ENCODE data around the gene ATP5F1C. TPM values are rescaled to one million over a fixed set of nuclear protein-coding genes. Genes with fewer than 3 reads are reported as not detected.
"Not testable (repeated sequence)": the region's sequence is repeated elsewhere in the genome, so short reads cannot be mapped to it uniquely, and the experiment has no call there.

Gene ATP5F1C
- polyA plus RNA-seq, 3 donors, result 364 to 413 (median 400) TPM

- no peak for DNase-seq
These were observed 13.9 kb upstream of the ATP5F1C start for GRCh38 chr10:7773845-7774801.

- no peak for DNase-seq
These were observed 11.2 kb upstream of the ATP5F1C start for GRCh38 chr10:7776777-7777176.

GRCh38 chr10:7782194-7782593 lies 5.8 kb upstream of the ATP5F1C start:
- DNase-seq, result not testable (repeated sequence)

GRCh38 chr10:7786430-7786829 lies 1.5 kb upstream of the ATP5F1C start:
- no peak for DNase-seq

- DNase-seq, result no peak
These were observed 674 bp upstream of the ATP5F1C start for GRCh38 chr10:7787150-7787856.

- DNase-seq, result peak; percentile 48
These were observed 786 bp downstream of the ATP5F1C start for GRCh38 chr10:7788639-7789286.

- no peak for DNase-seq
These were observed 1.4 kb downstream of the ATP5F1C start for GRCh38 chr10:7789390-7789789.

GRCh38 chr10:7792541-7792940 lies 4.6 kb downstream of the ATP5F1C start:
- no peak for DNase-seq

- no peak for DNase-seq
These were observed 6.5 kb downstream of the ATP5F1C start for GRCh38 chr10:7794251-7795026.

- no peak for DNase-seq
These were observed 7.6 kb downstream of the ATP5F1C start for GRCh38 chr10:7795605-7796004.

- DNase-seq, result no peak
These were observed 9.6 kb downstream of the ATP5F1C start for GRCh38 chr10:7797582-7797981.

GRCh38 chr10:7802606-7803005 lies 14.6 kb downstream of the ATP5F1C start:
- DNase-seq, result no peak

GRCh38 chr10:7804216-7804615 lies 16.2 kb downstream of the ATP5F1C start:
- no peak for DNase-seq

- DNase-seq, result no peak
These were observed 16.8 kb downstream of the ATP5F1C start for GRCh38 chr10:7804741-7805140.

GRCh38 chr10:7808686-7809267 lies 20.8 kb downstream of the ATP5F1C start:
- DNase-seq, result no peak

- no peak for DNase-seq
These were observed 22.5 kb downstream of the ATP5F1C start for GRCh38 chr10:7810443-7810842.

- DNase-seq, result no peak
These were observed 23.0 kb downstream of the ATP5F1C start for GRCh38 chr10:7811000-7811399.

GRCh38 chr10:7811743-7812142 lies 23.8 kb downstream of the ATP5F1C start:
- DNase-seq, result not testable (repeated sequence)

GRCh38 chr10:7813481-7813880 lies 25.5 kb downstream of the ATP5F1C start:
- DNase-seq, result no peak

- DNase-seq, result no peak
These were observed 29.6 kb downstream of the ATP5F1C start for GRCh38 chr10:7817576-7817975.

GRCh38 chr10:7817984-7818294 lies 30.0 kb downstream of the ATP5F1C start:
- DNase-seq, result peak; percentile 1
